ENCODE data around the gene GSTP1.
"Not testable (repeated sequence)": the region's sequence is repeated elsewhere in the genome, so short reads cannot be mapped to it uniquely, and the experiment has no call there.

The GSTP1 gene

DNA sequence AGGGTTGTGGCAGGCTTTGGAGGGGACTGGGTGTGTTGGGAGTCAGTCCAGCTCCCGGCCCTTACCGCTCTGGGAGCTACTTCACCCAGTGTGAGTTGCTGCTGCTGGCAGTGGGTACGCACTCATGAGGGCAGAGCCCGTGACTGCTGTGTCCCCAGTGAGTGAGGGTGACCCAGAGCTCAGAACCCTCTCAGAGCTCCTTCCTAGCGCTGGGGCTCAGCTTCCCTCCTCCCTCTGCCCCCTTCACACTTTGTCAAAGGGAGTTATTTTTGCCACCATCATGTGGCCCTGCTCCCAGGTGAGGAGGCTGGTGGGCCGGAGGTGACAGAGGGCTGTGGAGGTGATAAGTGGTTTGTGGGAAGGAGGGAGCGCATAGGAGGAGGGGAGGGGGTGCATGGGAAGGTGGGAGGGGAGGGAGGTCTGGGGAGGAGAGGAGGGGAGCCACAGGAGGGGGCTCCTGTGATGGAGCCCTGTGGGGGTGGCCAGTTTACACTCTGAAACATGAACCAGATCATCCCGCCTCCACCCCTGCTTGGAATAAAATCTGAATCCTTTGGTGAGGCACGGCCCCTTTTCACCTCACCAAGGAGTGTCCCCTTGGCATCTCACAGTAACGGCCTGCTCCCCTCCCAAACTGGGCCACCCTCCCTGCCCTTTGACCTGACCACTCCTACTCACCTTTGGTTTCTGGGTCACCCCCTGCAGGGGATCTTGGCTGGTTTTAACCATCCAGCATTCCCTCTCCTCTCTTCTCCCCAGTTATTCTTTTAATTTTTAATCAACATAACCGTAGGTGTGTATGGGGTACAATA, 33.0 kb downstream of the GSTP1 start:
- DNase-seq = no peak

DNA sequence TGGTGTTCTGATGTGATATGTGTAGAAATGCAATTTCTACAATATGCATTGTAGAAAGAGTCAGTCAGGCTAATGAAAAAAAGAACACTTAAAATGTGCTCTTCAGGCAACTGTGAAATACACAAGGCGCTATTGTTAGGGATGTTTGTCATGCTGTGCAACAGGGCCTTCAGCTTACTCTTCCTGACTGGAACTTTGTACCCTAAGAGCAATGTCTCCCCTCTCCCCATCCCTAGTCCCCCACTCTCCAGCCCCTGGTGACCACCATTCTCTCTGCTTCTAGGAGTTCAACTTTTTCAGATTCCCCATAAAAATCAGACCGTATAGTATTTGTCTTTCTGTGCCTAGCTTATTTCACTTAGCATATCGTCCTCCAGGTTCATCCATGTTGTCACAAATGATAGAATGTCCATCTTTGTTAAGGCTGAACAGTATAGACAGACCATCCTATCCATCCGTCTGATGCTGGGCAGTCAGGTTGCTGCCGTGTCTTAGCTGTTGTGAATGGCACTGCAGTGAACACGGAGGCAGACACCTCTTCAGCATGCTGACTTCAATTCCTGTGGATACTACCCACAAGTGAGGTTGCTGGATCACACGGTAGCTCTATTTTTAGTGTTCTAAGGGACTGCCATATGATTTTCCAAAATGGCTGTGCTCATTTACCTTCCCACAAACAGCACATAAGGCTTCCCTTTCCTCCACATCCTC, 33.8 kb downstream of the GSTP1 start:
- DNase-seq = no peak

DNA sequence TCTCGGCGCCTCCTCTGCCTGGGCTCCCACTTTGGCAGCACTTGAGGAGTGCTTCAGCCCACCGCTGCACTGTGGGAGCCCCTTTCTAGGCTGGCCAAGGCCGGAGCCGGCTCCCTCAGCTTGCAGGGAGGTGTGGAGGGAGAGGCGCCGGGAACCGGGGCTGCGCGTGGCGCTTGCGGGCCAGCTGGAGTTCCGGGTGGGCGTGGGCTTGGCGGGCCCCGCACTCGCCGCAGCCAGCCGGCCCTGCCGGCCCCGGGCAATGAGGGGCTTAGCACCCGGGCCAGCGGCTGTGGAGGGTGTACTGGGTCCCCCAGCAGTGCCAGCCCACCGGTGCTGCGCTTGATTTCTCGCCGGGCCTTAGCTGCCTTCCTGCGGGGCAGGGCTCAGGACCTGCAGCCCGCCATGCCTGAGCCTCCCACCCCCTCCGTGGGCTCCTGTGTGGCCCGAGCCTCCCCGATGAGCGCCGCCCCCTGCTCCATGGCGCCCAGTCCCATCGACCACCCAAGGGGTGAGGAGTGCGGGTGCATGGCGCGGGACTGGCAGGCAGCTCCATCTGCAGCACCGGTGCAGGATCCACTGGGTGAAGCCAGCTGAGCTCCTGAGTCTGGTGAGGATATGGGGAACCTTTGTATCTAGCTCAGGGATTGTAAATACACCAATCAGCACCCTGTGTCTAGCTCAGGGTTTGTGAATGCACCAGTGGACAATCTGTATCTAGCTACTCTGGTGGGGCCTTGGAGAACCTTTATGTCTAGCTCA, 35.5 kb downstream of the GSTP1 start:
- not testable (repeated sequence) for DNase-seq

DNA sequence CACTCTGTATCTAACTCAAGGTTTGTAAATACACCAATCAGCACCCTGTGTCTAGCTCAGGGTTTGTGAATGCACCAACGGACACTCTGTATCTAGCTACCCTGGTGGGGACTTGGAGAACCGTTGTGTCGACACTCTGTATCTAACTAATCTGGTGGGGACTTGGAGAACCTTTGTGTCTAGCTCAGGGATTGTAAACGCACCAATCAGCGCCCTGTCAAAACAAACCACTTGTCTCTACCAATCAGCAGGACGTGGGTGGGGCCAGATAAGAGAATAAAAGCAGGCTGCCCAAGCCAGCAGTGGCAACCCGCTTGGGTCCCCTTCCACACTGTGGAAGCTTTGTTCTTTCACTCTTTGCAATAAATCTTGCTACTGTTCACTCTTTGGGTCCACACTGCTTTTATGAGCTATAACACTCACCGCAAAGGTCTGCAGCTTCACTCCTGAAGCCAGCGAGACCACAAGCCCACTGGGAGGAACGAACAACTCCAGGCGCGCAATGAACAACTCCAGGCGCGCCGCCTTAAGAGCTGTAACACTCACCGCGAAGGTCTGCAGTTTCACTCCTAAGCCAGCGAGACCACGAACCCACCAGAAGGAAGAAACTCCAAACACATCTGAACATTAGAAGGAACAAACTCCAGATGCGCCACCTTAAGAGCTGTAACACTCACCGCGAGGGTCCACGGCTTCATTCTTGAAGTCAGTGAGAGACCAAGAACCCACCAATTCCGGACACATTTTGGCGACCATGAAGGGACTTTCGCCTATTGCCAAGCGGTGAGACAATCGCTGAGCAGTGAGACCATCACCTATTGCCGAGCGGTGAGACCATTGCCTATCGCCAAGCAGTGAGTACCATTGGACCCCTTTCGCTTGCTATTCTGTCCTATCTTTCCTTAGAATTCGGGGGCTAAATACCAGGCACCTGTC, 36.3 kb downstream of the GSTP1 start:
- not testable (repeated sequence) for DNase-seq

DNA sequence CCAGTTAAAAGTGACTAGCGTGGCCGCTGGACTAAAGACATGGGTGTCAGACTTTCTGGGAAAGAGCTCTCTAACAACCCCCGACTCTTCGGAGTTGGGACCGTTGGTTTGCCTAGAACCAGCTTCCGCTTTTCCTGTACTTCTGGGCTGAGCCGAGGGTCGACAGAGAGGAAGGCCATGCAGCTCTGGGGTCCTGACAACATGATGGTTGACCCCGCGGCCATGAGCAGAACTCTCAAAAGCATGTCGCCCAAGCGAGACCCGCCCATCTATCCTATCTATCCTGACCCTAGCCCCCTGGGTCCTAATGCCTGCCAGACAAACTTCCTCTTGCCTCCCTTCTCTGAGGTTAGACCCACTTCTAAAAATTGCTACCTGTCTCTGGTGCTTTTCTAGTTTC, 37.0 kb downstream of the GSTP1 start:
- not testable (repeated sequence) for DNase-seq

DNA sequence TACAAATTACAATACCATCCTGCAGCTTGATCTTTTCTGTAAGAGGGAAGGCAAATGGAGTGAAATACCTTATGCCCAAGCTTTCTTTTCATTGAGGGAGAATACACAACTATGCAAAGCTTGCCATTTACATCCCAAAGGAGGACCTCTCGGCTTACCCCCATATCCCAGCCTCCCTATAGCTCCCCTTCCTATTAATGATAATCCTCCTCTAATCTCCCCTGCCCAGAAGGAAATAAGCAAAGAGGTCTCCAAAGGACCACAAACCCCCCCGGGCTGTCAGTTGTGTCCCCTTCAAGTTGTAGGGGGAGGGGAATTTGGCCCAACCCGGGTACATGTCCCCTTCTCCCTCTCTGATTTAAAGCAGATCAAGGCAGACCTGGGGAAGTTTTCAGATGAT, 38.3 kb downstream of the GSTP1 start:
- not testable (repeated sequence) for DNase-seq

DNA sequence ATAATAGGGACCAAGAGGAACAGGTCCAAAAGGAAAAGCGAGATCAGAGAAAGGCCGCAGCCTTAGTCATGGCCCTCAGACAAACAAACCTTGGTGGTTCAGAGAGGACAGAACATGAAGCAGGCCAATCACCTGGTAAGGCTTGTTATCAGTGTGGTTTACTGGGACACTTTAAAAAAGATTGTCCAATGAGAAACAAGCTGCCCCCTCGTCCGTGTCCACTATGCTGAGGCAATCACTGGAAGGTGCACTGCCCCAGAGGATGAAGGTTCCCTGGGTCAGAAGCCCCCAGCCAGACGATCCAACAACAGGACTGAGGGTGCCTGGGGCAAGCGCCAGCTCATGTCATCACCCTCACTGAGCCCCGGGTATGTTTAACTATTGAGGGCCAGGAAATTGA, 39.3 kb downstream of the GSTP1 start:
- not testable (repeated sequence) for DNase-seq

DNA sequence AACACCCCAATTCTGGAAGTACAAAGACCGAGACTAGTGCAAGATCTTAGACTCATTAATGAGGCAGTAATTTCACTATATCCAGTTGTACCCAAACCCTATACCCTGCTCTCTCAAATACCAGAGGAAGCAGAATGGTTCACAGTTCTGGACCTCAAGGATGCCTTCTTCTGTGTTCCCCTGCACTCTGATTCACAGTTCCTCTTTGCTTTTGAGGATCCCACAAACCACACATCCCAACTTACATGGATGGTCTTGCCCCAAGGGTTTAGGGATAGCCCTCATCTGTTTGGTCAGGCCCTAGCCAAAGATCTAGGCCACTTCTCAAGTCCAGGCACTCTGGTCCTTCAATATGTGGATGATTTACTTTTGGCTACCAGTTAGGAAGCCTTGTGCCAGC, 40.2 kb downstream of the GSTP1 start:
- not testable (repeated sequence) for DNase-seq

DNA sequence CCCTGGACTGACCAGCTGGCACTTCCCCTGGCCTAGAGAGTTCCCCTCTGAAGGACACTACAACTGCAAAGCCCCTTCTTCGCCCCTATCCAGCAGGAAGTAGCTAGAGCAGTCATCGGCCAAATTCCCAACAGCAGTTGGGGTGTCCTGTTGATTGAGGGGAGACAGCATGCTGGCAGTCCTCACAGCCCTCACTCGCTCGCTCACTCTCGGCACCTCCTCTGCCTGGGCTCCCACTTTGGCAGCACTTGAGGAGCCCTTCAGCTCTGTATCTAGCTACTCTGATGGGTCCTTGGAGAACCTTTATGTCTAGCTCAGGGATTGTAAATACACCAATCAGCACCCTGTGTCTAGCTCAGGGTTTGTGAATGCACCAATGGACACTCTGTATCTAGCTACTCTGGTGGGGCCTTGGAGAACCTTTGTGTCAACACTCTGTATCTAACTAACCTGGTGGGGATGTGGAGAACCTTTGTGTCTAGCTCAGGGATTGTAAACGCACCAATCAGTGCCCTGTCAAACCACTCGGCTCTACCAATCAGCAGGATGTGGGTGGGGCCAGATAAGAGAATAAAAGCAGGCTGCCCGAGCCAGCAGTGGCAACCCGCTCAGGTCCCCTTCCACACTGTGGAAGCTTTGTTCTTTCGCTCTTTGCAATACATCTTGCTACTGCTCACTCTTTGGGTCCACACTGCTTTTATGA, 42.7 kb downstream of the GSTP1 start:
- not testable (repeated sequence) for DNase-seq

DNA sequence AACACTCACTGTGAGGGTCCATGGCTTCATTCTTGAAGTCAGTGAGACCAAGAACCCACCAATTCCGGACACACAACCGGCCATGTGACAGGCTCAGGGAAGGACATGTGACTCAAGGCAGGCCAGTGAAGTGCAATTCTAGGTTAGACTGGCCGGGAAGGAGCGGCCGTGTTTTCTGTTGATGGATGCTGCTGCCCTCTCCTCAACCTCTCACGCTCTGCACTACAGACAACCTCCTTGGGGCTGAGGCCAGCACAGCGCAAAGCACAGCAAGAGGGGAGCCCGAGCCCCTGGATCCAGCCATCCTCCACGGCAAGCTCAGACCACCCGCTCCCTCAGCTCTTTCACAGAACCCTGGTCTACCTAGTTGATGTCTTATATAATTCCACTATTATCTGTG, 43.4 kb downstream of the GSTP1 start:
- DNase-seq = no peak

DNA sequence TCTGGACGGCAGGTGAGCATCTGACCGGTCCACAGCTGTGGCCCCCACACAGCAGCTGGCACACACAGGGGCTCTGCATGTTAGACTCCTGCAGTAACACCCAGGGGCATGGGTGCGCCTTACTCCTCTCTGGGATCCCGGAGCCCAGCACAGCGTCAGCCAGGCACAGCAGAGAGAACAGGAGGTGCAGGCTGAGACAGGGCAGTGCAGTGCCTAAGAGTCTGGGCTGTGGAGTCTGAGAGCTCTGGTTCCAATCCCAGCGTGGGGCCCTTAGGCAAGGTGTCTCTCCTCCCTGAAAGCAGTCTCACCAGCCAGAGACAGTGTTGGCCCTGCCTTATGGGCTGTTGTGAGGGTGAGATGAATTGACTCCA, 43.8 kb downstream of the GSTP1 start:
- no peak for DNase-seq

DNA sequence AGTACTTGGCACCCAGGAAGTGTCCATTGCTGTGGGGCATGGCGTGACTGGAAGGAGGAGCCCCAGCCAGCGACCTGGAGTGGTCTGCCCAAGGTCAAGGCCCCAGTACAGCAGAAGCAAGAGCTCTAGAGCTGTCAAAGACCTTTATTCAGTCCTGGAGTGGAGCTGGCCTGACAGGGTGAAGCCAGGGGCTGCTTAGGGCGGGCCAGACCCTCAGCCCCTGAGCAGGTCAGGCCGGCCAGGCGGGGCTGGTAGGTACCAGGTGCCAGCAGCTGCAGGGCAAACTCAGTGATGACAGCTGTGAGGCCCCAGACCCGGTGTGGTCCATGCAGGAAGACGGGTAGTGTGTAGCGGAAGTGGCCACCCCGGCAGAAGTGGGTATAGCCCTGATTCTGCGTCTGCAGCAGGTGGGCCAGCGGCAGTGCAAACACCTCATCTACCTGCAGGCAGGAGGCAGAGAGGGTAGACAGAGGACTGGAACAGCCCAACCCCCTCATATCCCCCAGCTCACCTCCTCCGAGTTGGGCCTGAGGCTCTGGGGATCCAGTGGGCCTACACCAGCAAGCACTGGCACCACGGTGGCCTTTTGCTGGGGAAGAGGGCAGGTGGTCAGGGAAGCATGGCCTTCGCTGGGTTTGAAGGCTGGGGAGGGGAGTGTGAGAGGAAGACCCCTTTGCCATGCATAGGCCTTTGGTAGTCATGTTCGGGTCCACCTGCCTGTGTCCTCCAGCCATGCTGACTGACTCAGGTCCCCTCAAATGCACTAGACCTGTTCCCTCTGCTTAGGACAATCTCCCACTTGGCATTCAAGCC, 44.4 kb downstream of the GSTP1 start:
- no peak for DNase-seq

DNA sequence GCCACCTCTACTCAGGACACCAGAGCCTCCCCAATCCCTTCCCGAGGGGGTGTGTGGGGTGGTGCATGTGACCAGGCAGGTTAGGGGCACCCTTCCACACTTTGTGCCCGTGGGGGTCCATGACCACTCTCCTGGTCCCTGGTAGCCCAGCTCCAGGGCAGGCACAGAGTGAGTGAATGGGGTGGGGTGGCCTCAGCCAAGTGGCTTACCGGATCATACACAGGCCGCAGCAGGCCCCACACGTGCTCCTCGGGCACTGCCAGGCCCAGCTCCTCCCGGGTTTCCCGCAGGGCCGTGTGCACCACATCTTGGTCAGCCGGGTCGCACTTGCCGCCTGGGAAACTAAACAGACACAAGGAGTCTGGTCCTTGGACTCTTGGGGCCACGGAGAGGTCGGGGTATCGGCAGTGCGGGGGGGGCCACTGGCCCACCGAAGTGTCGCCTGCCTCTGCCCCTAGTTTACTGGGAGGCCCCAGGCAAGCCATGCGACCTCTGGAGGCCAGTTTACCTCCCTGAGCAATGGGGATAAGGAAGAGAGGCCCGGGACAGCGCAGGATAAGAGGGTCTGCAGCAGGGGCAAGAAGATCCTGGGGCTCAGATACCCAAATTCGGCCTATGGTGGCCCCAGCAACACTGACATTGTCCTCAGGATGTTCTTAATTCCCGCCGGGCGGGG, 45.2 kb downstream of the GSTP1 start:
- no peak for DNase-seq

DNA sequence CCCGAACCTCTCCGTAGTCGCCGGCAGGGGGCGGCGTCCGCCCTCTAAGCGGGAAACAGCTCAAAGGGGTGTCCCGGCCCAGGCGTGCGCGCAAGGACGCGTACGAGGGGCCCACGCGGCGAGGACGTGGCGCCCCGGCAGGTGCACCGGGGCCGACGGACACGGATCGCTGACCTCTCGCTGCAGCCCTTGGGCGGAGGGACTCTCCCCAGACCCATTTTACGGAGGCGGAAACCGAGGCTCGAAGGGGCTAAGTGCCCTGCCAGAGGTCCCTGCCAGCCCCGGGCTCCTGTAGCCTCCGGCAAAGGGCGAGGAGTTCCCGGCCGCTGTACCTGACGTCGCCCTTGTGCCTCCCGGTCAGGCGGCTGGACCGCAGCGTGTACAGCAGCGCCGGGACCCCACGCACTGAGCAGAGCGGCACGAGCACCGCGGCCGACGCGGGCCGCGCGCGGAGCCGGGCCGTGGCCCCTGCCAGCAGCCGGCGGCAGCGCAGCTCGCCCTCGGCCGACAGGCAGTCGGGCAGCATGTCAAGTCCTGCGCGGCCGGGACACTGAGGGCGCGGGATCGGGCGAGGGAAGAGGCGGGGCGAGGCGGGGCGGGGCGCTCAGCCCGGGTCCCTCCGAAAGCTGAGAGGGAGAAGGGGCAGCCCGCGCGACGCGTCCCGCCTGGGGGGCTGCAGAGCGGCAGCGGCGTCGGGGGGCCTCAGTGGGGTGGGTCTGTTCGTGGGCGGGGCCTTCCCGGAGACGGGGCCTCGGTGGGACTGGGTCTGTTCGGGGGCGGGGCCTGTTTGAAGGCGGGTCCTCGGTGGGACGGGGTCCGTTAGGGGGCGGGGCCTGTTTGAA, 46.0 kb downstream of the GSTP1 start, which contains the start of gene NUDT8:
Gene NUDT8 (minus strand): TSS at position 552 of the 842 bp plus-strand sequence. CDS start 26 bp downstream, at position 526.
- DNase-seq = peak; percentile 85

DNA sequence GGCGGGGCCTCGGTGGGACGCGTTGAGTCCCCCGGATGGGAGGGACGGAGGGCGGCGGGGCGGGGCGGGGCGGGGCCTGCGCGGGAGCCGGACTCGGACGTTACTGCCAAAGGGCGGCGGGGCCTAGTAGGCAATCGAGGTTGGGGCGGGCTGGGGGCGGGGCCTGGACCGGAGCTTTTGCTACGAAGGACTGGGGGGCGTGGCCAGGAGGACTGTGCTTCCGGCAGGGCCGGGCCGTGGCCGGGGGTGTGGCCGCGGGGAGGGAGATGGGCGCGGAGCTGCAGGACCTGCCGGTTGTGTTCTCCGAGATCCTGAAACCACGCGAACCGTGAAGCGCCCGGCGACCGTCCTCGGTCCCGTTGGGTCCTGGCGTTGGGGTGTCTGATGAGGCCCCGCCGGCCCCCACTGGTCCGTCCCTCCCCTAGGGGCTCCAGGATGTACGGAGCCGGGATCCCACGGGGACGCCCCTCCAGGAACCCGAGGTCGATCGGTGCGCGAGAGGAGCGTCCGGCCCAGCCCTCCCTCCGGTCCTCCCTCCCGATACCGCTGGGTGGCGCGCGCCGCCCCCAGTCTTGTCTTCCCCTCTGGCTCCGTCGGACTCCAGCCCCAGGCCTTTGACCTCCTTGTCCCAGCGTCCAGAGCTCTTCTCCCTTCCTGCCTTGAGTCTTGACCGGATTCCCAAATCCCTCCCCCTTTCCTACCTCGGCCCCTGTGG, 46.8 kb downstream of the GSTP1 start:
- DNase-seq = peak; percentile 96

DNA sequence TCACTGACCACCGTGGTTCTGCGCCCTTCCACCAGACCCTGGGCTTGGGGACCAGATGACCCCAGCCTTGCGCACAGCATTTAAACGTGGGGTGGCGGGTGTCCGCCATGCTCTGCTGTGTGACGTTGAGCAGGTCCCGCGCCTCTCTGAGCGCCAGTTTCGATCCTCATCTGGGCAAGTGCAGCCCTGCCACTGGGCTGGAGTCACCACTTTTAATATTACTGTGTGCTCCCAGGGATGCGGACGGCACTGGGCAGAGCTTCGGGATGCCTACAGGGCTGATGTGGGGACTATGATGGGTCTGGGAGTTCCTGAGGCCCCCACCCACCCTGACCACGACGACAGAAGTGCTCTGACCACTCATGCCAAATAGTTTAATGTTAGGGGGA, 47.3 kb downstream of the GSTP1 start:
- no peak for DNase-seq

DNA sequence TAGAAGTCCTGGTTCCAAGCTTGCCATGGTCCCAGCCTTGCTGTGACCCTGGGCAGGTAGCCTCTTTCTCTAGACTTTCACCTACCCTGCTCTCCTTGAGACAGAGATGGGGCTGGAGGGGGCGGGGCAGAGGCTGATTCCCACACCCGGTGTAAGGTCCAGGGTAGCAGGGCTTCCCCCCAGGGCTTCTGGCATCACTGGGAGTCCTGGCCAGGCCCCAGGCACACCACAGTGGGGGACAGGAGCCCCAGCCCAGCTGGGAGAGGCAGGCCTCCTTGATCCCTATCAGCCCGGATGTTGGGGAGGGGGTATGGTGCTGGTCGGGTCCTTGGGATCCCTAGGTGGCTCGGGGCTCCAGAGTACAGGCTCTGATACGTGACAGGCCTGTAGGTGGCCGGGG, 47.8 kb downstream of the GSTP1 start:
- no peak for DNase-seq

DNA sequence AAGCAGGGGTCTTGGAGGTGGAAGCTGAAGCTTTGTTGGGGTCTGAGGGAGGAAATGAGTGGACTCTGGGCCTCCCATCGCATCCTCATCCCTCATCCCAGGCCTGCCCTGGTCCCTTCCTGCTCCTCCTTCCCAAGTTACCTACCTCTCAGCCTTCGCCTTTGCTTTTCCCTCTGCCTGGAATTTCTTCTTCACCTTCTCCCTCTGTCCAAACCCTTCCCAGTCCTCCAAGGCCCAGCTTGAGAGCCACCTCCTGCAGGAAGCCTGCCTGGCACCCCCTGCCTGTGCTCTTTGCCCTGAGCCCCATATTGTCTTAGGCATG, 48.2 kb downstream of the GSTP1 start:
- DNase-seq = no peak
